ENCODE measurements around the gene XBP1.
"Not testable (repeated sequence)": the region's sequence is repeated elsewhere in the genome, so short reads cannot be mapped to it uniquely, and the experiment has no call there.

DNA sequence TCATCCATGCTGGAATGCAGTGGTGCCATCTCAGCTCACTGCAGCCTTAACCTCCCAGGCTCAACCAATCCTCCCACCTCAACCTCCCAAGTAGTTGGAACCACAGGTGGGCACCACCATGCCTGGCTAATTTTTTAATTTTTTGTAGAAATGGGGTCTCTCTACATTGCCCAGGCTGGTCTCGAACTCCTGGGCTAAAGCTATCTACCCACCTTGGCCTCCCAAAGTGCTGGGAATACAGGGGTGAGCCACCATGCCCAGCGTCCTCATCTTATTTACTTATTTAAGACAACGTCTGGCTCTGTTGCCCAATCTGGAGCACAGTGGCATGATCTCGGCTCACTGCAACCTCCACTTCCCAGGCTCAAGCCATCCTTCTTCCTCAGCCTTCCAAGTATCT, 38.4 kb downstream of the XBP1 start:
- TF ChIP-seq TCF7 (IDR thresholded peaks at IDR 0.05; ENCODE audit: low read depth); DNMT1 (CRISPR knock-in tag; IDR thresholded peaks at IDR 0.05); SMARCE1 (IDR thresholded peaks at IDR 0.05; ENCODE audit: borderline replicate concordance); FOXJ3 (CRISPR knock-in tag; IDR thresholded peaks at IDR 0.05; ENCODE audit: borderline replicate concordance); FOXA1 (IDR thresholded peaks at IDR 0.05); FOXA1 (CRISPR knock-in tag; IDR thresholded peaks at IDR 0.05); RNF2 (conservative IDR thresholded peaks at IDR 0.05; ENCODE audit: low read depth); ZFP36L2 (CRISPR knock-in tag; IDR thresholded peaks at IDR 0.05); EZH2 (conservative IDR thresholded peaks at IDR 0.05; ENCODE audit: low read depth, low read length); CEBPZ (IDR thresholded peaks at IDR 0.05; ENCODE audit: low read length); FIP1L1 (IDR thresholded peaks at IDR 0.05; ENCODE audit: borderline replicate concordance, insufficient read depth, low read depth, low read length); RBM22 (optimal IDR thresholded peaks at IDR 0.05; ENCODE audit: low read length); ZNF800 (CRISPR knock-in tag; IDR thresholded peaks at IDR 0.05): not testable (repeated sequence)

Data from HepG2 (cell line).